ENCODE data around the gene RMND5B. TPM values are rescaled to one million over a fixed set of nuclear protein-coding genes. Genes with fewer than 3 reads are reported as not detected.
A peak's percentile ranks its signal among the peaks of the same experiment; 100 is the strongest.

RMND5B gene
- total and polyA plus RNA-seq, 10 of the 15 experiments (the other 5 are each of a cell fraction or from before 2014, with no cell fraction given): 1.6 to 50.7 (median 30.9) TPM

- TF ChIP-seq PRDM15 (CRISPR knock-in tag; IDR thresholded peaks at IDR 0.05): no peak
- no peak for TF ChIP-seq ATF3 (IDR thresholded peaks at IDR 0.05; ENCODE audit: borderline replicate concordance, extremely low read depth, low read depth, low read length)
- no peak for TF ChIP-seq ZNF207 (IDR thresholded peaks at IDR 0.05; ENCODE audit: borderline replicate concordance)
- TF ChIP-seq REST (IDR thresholded peaks at IDR 0.05; ENCODE audit: low read depth, low read length): peak; percentile 21; the same call in 1 of the 2 replicates
- TF ChIP-seq NBN (IDR thresholded peaks at IDR 0.05): peak; percentile 86
- TF ChIP-seq NFIC (IDR thresholded peaks at IDR 0.05; ENCODE audit: low read depth, low read length): no peak
- TF ChIP-seq TARDBP (IDR thresholded peaks at IDR 0.05; ENCODE audit: borderline replicate concordance): no peak
- peak in 1 of 2 experiments; percentile 73; a peak in 1 of 4 replicates for TF ChIP-seq ETV6 (conservative IDR thresholded peaks at IDR 0.05 in 1 of 2, IDR thresholded peaks at IDR 0.05 in 1 of 2; ENCODE audit: borderline replicate concordance in 1 of 2, low read depth in 1 of 2)
- TF ChIP-seq ZNF274 (IDR thresholded peaks at IDR 0.05; ENCODE audit: insufficient read depth, insufficient read length): no peak
- peak; percentile 43; the same call in 1 of the 2 replicates for TF ChIP-seq YY1 (IDR thresholded peaks at IDR 0.05; ENCODE audit: low read depth, low read length)
- TF ChIP-seq RELA (IDR thresholded peaks at IDR 0.05; ENCODE audit: borderline replicate concordance, partially characterized antibody): peak; percentile 80
- no peak for TF ChIP-seq EZH2 (IDR thresholded peaks at IDR 0.05; ENCODE audit: borderline replicate concordance, control insufficient read depth, low read depth, low read length)
- peak; percentile 72 for TF ChIP-seq ZNF687 (IDR thresholded peaks at IDR 0.05)
These were observed 14.5 kb upstream of the RMND5B start (continued) for GRCh38 chr5:178116143-178116885.

All from GM12878 (cell line).